ENCODE data around the gene APH1A. TPM values are rescaled to one million over a fixed set of nuclear protein-coding genes. Genes with fewer than 3 reads are reported as not detected.

APH1A gene
- total RNA-seq, 2 experiments from 2014 or later, result 142 to 144 TPM

DNA sequence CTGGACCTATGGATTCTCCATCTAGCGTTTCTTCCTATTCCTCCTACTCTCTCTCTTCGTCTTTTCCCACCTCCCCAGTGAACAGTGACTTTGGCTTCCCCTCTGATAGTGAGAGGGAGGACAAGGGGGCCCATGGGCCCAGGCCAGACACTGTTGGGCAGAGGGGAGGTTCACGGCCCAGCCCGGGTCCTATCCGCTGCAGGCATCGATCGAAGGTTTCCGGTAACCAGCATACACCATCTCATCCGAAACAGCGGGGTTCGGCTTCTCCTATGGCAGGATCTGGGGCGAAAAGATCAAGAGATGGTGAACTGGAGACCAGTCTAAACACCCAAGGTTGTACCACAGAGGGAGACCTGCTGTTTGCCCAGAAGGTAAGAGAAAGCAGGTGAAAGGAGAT is 14.4 kb upstream of the APH1A start:
- ChIA-PET CTCF (interaction anchor here (6.4 kb wide), 1 partner anchor 28 kb away, joined by 63 read pairs; the partner anchor contains the start of gene CA14), POLR2A (interaction anchor here (1.0 kb wide), 1 partner anchor 48 kb away, joined by 3 read pairs; the partner anchor contains the start of gene ANP32E)
- Mint-ChIP-seq H3K27me3 (peaks cover 10% of the 10 kb centered on the region), H3K36me3 (ENCODE audit: low read depth) (peaks cover 8% of the 10 kb centered on the region), H3K4me1 (peaks cover 30% of the 10 kb centered on the region), H3K4me3 (no peak overlapping the region), H3K9me3 (no peaks in the 10 kb centered on the region), H3K27ac (no peak overlapping the region)
- DNase-seq, result no peak

DNA sequence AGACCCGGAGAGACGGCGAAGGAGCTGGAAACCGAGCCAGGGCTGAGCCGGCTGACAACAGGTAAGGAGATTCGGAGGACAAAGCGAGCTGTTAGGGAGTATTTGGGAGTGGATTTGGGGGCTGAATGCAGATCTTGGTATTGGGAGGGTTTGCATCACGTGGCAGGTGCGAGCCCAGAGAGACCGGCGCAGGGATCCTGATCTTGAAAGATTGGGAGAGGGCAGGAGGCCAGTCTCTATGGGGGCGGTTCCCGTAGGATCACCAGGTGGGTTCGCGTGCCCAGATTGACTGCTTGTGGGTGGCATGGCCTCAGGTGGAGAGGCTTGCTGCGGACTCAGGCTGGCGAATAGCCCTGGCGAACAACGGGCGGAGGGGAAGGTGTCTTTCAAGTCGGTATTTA is 13.7 kb upstream of the APH1A start:
- CTCF ChIA-PET, result interaction anchor here (6.4 kb wide), 1 partner anchor 27 kb away, joined by 63 read pairs; the partner anchor contains the start of gene CA14
- POLR2A ChIA-PET, result interaction anchor here (0.6 to 1.0 kb wide), 3 partner anchors 13 to 47 kb away, joined by 3 to 4 read pairs (median 3); partner anchors contain the start of genes ANP32E and APH1A
- Mint-ChIP-seq H3K4me1 (peaks cover 30% of the 10 kb centered on the region), H3K27ac (no peak overlapping the region), H3K36me3 (ENCODE audit: low read depth) (peaks cover 9% of the 10 kb centered on the region), H3K4me3 (peak overlapping the region; percentile 77), H3K9me3 (no peaks in the 10 kb centered on the region), H3K27me3 (peaks cover 10% of the 10 kb centered on the region)
- no peak for DNase-seq

DNA sequence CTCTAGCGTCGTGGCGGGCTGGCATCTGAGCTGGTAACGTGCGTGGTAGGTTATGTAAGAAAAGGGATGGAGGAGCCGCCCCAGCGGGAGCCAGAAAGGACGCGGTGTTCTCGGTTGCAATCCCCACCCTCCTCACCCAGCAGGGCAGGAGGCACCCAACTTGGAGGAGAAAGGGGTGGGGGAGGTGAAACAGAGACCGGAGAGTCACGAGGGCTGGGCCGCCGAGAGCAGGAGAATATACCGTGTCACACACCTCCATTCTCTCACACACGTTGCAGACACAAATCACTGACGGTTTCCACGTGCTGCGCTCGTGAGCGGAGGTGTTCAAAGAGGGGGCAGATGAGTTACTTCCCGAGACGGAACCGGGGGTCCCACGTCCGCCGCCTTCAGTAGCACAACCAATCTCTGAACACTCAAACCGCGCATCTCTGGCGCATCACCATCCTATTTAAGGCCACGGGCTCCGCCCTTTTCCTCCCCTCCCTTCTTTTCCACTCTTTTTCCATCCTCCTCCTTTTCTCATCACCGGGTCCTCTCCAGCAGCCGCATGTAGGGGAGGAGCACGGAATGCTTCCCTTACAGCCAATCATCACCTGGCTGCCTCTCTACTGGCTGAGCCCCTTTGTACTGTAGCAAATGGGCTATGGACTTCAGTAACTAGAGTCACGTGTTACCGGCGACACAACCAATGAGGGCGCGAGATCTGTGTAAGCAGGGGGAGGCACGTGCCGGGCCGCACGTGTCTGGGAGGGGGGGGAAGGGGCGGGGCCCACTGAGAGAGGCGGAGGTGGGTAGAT is 13.1 kb upstream of the APH1A start, which contains the start of gene CIART:
Gene CIART (plus strand): TSS at position 797 of the 800 bp plus-strand sequence. CDS start 714 bp downstream, outside the sequence.
- ChIA-PET CTCF (interaction anchor here (0.8 to 6.4 kb wide), 5 partner anchors 9 to 95 kb away, joined by 3 to 63 read pairs (median 3); partner anchors contain the start of gene CA14), POLR2A (interaction anchor here (0.6 to 1.6 kb wide), 9 partner anchors 8 to 48 kb away, joined by 3 to 10 read pairs (median 5); partner anchors contain the start of genes ANP32E, APH1A and C1orf54)
- H3K27me3 Mint-ChIP-seq, result peaks cover 10% of the 10 kb centered on the region
- peak within 1 kb of the TSS; percentile 77 for H3K4me3 Mint-ChIP-seq
- peak; percentile 80 for DNase-seq
- H3K27ac Mint-ChIP-seq, result no peak within 1 kb of the TSS
- peaks cover 30% of the 10 kb centered on the region for H3K4me1 Mint-ChIP-seq
- H3K36me3 Mint-ChIP-seq (ENCODE audit: low read depth), result peaks cover 9% of the 10 kb centered on the region
- H3K9me3 Mint-ChIP-seq, result no peaks in the 10 kb centered on the region

DNA sequence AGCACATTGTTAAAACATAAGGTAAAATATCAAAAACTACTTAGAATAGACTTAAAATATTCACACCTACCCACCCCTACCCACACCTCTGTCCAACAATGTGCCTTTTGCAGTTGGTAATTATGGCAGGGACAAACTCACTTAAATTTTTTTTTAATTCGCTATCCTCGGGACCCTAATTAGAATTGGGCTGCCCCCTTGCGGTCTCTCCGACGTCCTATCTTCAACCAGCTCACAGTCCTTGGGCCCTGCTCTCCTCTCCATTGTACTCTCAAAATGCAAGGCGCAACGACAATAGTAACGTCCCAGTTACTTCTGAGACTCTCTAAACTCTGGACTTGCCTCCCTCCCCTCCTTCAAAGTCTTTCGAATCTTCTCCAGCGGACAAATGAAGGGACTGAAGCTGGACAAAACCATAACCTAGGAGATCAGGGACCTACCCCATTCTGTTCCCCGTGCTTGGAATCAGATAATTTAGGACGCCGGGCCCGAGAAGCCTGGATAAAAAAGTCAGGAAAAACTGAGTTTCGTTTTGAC is 12.5 kb upstream of the APH1A start:
- Mint-ChIP-seq H3K4me1 (peaks cover 30% of the 10 kb centered on the region), H3K36me3 (ENCODE audit: low read depth) (peaks cover 11% of the 10 kb centered on the region), H3K4me3 (peak overlapping the region; percentile 77), H3K9me3 (no peaks in the 10 kb centered on the region), H3K27ac (no peak overlapping the region), H3K27me3 (peaks cover 10% of the 10 kb centered on the region)
- CTCF ChIA-PET, result interaction anchor here (0.8 to 6.4 kb wide), 5 partner anchors 8 to 94 kb away, joined by 3 to 63 read pairs (median 3); partner anchors contain the start of gene CA14
- POLR2A ChIA-PET, result interaction anchor here (1.0 to 1.6 kb wide), 6 partner anchors 9 to 47 kb away, joined by 3 to 10 read pairs (median 6); partner anchors contain the start of genes APH1A and C1orf54
- DNase-seq, result peak; percentile 60

DNA sequence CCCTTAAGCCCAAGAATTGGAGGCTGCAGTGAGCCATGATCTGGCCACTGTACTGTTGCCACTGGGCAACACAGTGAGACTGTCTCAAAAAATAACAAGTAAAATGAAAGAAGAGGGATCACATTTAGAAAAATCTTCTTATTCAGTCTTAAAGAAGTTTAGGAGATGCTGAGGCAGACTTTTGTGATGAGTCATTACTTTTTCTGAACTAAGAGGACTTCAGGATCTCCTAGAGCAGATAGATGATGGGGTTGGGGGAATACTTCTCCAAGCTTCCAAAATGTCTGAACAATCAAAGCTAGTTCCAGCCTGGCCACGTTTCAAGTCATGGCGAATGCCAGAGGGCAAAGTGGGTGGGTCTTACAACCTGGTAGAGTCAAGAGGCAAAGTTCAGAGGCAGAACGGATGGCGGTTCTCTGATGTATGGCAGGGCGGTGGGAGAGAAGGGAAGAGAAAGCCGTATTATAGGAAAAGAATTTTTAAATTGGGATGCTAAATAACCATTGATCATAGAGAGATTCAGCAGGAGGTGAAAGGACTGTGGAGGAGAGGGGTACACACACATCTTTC is 11.4 kb upstream of the APH1A start:
- Mint-ChIP-seq H3K4me3 (peak overlapping the region; percentile 10), H3K27ac (no peak overlapping the region), H3K27me3 (peaks cover 10% of the 10 kb centered on the region), H3K4me1 (peaks cover 30% of the 10 kb centered on the region), H3K36me3 (ENCODE audit: low read depth) (peaks cover 14% of the 10 kb centered on the region), H3K9me3 (no peaks in the 10 kb centered on the region)
- ChIA-PET CTCF (interaction anchor here (0.6 to 6.4 kb wide), 2 partner anchors 25 to 307 kb away, joined by 3 to 63 read pairs; partner anchors contain the start of gene CA14), POLR2A (interaction anchor here (1.6 to 3.3 kb wide), 2 partner anchors 11 to 24 kb away, joined by 10 to 17 read pairs; partner anchors contain the start of gene APH1A)
- no peak for DNase-seq

DNA sequence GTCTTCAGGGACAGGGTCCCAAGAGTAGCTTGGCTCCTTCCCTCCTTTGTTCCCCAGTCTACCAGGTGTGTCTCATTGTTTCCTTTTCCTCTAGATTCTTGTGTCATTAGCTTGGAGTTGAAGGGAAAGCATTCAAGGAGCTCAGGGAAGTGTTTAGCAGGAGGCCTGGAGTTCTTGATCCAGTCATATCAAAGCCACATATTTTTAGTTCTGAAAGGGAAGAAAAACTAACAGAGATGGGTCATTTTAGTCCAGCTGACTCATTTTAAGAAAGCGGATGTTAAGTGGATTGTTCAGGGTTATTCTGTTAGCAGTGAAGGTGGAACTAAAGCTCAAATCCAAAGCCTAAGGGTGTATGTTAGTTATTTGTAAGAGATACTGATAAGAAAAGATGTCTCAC is 4.5 kb upstream of the APH1A start:
- ChIA-PET CTCF (interaction anchor here (0.7 to 1.2 kb wide), 3 partner anchors 8 to 21 kb away, joined by 3 to 9 read pairs (median 3); no protein-coding TSS in a partner anchor), POLR2A (interaction anchor here (1.2 to 1.5 kb wide), 3 partner anchors 8 to 17 kb away, joined by 3 to 6 read pairs (median 4); no protein-coding TSS in a partner anchor)
- H3K9me3 Mint-ChIP-seq, result no peaks in the 10 kb centered on the region
- H3K4me3 Mint-ChIP-seq, result no peak overlapping the region
- no peak overlapping the region for H3K27ac Mint-ChIP-seq
- peaks cover 17% of the 10 kb centered on the region for H3K36me3 Mint-ChIP-seq (ENCODE audit: low read depth)
- DNase-seq, result no peak
- H3K27me3 Mint-ChIP-seq, result no peaks in the 10 kb centered on the region
- H3K4me1 Mint-ChIP-seq, result peaks cover 11% of the 10 kb centered on the region

DNA sequence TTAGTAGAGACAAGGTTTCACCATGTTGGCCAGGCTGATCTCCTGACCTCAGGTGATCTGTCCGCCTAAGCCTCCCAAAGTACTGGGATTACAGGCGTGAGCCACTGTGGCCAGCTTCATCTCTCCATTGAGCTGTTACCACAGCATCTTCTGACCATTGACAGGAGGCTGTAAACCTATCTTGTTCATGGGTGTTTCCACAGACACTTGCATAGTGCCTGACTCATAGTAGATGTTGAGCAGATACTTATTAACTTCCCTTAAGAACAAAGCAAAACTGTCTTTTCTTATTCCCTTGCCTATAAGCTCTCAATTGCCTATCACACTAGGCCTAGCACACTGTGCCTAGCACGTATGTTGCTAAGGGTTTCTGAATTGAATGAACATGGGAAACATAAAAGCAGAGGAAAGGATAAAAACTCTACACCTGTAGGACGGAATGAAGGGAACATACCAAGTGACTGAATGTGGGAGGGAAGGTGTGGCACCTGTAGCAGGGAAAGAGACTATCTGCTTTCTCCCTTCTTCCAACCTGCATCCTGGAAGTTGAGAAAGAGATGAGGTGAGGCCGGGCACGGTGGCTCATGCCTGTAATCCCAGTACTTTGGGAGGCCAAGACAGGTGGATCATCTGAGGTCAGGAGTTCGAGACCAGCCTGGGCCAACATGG is 2.6 kb upstream of the APH1A start:
- no peak overlapping the region for H3K4me3 Mint-ChIP-seq
- no peaks in the 10 kb centered on the region for H3K9me3 Mint-ChIP-seq
- ChIA-PET CTCF (interaction anchor here (0.8 kb wide), 1 partner anchor 10 kb away, joined by 3 read pairs; no protein-coding TSS in a partner anchor), POLR2A (interaction anchor here (3.0 kb wide), 1 partner anchor 36 kb away, joined by 27 read pairs; the partner anchor contains the start of gene ANP32E)
- peaks cover 33% of the 10 kb centered on the region for H3K36me3 Mint-ChIP-seq (ENCODE audit: low read depth)
- DNase-seq, result no peak
- H3K27me3 Mint-ChIP-seq, result no peaks in the 10 kb centered on the region
- peaks cover 28% of the 10 kb centered on the region for H3K4me1 Mint-ChIP-seq
- H3K27ac Mint-ChIP-seq, result no peak overlapping the region

DNA sequence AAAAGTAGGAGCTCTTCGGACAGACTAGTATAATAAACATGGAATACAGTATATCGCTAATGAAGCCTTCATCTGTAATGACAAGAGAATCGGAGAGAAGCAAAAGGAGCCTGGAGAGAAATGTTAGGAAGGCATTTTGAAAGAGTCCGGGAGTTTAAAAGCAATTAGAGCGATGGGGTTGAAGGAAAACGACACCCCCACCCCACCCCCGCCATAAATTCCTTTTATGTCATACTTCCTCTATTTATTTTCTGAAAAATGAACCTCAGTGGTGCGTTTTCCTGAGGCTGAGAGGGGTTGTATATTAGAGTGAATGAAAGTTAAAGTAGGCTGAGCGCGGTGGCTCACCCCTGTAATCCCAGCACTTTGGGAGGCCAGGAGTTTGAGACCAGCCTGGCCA is 635 bp upstream of the APH1A start:
- Mint-ChIP-seq H3K9me3 (no peaks in the 10 kb centered on the region), H3K36me3 (ENCODE audit: low read depth) (peaks cover 44% of the 10 kb centered on the region), H3K27me3 (no peaks in the 10 kb centered on the region), H3K4me1 (peaks cover 38% of the 10 kb centered on the region), H3K4me3 (peak overlapping the region; percentile 91), H3K27ac (peak overlapping the region; percentile 94)
- ChIA-PET CTCF (interaction anchor here (0.8 to 3.1 kb wide), 3 partner anchors 9 to 44 kb away, joined by 3 to 20 read pairs (median 3); no protein-coding TSS in a partner anchor), POLR2A (interaction anchor here (0.6 to 3.0 kb wide), 26 partner anchors 9 to 737 kb away, joined by 3 to 27 read pairs (median 4); partner anchors contain the start of genes ANP32E, CA14, CIART and PLEKHO1)
- DNase-seq, result no peak

DNA sequence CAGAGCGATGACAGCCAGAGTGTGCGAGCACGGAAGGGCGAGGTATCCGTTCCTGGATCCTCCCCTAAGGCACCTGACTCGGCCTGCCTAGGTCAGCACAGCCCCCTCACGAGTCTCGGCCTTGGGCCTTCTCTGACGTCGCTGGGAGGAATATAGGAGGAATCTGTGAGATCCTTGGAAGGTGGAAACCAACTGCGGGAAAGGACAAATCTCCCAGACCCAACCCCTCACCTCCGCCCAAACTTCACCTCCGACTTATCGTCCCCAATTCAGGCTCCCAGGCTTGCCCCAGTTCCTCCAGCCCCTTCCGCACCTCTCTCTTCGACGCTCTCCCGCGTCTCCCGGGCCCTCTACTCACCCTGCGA is 494 bp downstream of the APH1A start:
- ChIA-PET CTCF (interaction anchor here (3.1 kb wide), 1 partner anchor 12 kb away, joined by 20 read pairs; no protein-coding TSS in a partner anchor), POLR2A (interaction anchor here (0.8 to 3.0 kb wide), 16 partner anchors 8 to 381 kb away, joined by 3 to 27 read pairs (median 6); partner anchors contain the start of genes ANP32E, CA14, FALEC and PRPF3)
- peak; percentile 55 for DNase-seq
- Mint-ChIP-seq H3K27ac (peak overlapping the region; percentile 94), H3K36me3 (ENCODE audit: low read depth) (peaks cover 43% of the 10 kb centered on the region), H3K4me3 (peak overlapping the region; percentile 91), H3K27me3 (no peaks in the 10 kb centered on the region), H3K9me3 (no peaks in the 10 kb centered on the region), H3K4me1 (peaks cover 38% of the 10 kb centered on the region)

DNA sequence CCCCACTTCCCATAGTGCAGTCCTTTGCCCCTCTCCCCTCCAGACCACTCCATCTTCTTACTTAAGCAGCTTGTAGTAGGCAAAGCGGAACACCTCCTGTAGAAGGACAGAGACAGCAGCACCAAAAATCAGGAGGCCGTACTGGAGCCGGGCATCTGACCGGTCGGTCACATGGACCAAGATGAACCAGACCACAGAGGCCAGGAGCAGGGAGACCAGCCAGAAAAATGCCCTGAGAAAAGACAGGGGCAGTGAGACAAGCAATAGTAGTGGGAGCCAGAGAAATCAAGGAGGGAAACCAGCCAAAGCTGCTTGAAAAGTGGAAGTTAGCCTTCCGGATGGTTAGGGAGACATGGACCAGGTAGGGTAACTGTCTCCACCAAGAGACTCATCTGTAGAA is 920 bp downstream of the APH1A start:
- DNase-seq, result no peak
- Mint-ChIP-seq H3K4me1 (peaks cover 38% of the 10 kb centered on the region), H3K27me3 (no peaks in the 10 kb centered on the region), H3K36me3 (ENCODE audit: low read depth) (peaks cover 43% of the 10 kb centered on the region), H3K4me3 (peak overlapping the region; percentile 91), H3K27ac (peak overlapping the region; percentile 94), H3K9me3 (no peaks in the 10 kb centered on the region)
- ChIA-PET POLR2A (interaction anchor here (0.8 to 3.0 kb wide), 7 partner anchors 11 to 380 kb away, joined by 3 to 17 read pairs (median 6); partner anchors contain the start of genes FALEC, PRPF3 and RPRD2), CTCF (interaction anchor here (3.1 kb wide), 1 partner anchor 12 kb away, joined by 20 read pairs; no protein-coding TSS in a partner anchor)

DNA sequence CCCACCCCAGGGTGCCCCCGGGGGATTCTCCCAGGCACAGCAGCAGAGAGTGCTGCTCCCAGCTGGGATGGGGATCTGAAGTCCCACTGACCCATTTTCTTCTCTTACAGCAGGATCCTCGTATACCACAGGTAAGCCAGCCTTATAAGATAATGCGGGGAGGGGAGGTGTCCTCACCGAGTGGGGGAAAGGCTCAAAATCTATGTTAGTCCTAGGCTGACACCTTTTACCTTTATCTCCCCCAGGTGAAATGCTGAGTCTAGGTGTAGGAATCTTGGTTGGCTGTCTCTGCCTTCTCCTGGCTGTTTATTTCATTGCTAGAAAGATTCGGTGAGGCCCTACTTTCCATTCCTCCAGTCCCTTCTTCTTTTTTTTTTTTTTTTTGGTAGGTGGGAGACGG is 5.3 kb downstream of the APH1A start:
- no peaks in the 10 kb centered on the region for H3K9me3 Mint-ChIP-seq
- H3K36me3 Mint-ChIP-seq (ENCODE audit: low read depth), result peaks cover 39% of the 10 kb centered on the region
- peaks cover 19% of the 10 kb centered on the region for H3K27me3 Mint-ChIP-seq
- peaks cover 27% of the 10 kb centered on the region for H3K4me1 Mint-ChIP-seq
- CTCF ChIA-PET, result interaction anchor here (0.7 to 1.3 kb wide), 3 partner anchors 8 to 276 kb away, joined by 3 to 4 read pairs (median 4); no protein-coding TSS in a partner anchor
- no peak overlapping the region for H3K27ac Mint-ChIP-seq
- POLR2A ChIA-PET, result interaction anchor here (0.7 to 0.8 kb wide), 2 partner anchors 9 to 59 kb away, joined by 3 read pairs; partner anchors contain the start of gene C1orf54
- H3K4me3 Mint-ChIP-seq, result no peak overlapping the region
- DNase-seq, result no peak
